Mucosa of gallbladder (tissue), 1 donor: ENCODE results near the gene NEAT1. TPM values are rescaled to one million over a fixed set of nuclear protein-coding genes. Genes with fewer than 3 reads are reported as not detected.

ENCODE experiments used
- DNase-seq: peaks from one replicate; pipeline ENCODE4 v3.0.0-alpha.2; 2020; ENCODE audit warnings: low spot score
- total RNA-seq: library from RNA; stranded (reverse); gene quantifications from one replicate; pipeline ENCODE4 v1.2.1, GENCODE V29; 2021
- donor health status: DM: no; HTN: no; CAD: no.

NEAT1 gene
- total RNA-seq, 1 donor from 2014 or later = 1,012 TPM

DNA sequence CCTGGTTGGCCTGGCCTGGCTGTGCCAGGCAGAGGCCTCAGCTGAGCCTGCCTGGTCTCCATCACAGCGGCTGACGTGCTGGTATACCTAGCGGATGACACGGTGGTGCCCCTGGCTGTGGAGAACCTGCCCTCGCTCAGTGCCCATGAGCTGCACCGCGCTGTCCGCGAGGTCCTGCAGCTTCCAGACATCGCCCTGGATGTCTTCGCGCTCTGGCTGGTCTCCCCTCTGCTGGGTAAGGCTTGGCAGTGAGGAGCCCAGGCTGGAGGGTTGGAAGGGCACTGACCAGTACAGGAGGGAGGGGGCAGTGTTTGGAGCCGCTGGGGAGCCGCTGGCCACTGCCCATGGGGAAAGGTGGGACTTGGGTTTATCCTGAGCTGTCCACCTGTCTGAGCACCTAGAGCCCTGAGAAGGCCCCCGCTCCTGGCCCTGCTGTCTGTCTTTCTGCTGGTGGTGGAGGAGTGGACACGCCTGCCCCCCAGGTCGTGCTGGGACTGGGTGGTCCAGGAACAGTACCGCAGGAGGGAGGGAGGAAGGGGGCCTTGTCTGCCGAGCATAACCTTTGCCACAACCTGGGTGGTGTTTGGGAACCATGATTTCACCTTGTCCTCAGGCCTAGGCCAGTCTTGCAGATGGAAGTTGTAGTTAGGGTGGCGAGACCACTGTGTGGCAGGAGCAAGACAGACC, 33.2 kb upstream of the NEAT1 start:
- no peak for DNase-seq

DNA sequence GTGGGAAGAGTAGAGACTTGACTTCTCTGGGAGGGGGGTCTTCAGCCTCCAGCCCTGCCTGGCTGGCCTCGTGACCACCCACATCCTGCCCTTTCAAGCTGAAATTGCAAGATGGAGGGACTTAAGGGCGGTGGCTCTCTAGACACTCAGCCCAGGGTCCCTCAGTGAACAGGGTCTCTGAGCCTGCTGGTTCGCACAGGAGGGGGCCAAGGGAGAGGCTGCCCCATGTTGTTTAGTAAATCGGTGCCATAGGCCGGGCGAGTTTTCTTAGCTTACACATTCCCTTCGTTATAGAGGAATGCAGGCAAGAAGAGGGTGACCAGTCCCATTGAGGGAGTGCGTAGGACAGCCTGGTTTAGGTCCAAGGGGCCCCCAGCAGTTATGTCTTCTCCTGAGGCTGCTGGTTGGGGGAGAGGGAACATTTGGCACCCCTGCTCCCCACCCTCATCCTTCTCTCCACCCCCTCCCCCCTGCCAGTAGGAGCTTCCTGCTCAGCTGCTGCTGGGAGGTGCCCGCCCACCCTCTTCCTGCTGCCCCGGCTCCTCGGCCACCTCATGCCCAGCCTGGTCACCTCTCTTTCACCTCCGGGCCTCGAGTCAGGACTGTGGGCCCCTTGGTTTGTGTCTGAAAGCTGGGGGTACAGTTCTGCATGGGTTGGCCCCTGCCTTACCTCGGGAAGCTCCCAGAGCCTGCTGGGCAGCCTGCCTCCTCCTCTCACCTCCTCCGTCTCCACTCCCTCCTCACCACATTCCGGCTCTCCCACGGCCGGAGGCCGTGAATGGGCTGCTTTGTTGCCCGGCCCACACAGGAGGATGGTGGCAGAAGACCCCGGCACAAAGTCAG, 32.3 kb upstream of the NEAT1 start:
- no peak for DNase-seq

DNA sequence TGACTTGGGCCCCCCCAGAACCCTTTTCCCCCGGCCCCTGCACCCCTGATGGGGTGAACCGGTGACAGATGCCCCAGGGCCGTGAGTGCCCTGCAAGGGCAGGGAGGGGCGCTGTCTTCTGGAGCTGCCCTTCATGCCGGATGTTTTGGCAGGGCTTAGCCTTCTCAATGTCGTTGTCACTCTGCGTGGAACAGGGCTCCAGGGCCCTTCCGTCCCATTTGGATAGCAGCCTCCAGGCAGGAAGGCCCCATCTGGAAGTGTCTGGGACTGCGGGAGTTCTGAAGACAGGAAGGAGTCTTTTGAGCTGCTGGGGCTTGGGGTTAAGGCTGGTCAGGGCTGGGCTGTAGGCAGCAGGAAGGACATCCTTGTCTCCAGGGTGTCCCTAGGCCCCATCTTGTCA, 31.6 kb upstream of the NEAT1 start:
- DNase-seq = no peak

DNA sequence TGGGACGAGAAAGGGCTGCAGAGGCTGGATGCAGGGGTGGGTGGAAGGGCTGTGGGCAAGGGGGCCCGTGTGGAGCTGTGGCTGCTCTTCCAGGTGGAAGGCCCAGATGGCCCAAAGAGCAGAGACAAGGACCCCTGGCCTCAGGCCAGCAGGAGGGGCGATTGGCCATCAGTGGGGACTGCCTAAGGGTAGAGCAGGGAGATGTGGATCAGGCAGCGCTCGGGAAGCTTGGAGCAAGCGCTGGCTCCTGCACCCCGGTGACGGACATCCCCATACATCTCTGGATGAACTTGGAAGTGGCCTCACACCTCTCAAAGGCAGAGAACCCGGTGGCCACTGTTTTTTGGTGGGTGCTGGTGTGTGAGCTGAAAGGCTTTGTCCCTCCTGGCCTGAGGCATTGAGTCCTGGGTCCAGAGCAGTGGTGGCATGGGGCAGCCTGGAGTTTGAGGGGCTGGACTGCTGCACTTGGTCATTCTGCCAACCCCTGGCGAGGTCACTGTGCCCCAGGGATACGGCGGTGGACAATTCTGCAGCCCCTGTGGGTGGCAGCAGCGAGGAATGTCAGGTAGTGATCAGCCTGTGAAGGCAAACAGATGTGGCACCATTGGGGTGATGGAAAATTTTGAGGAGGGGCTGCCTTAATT, 30.3 kb upstream of the NEAT1 start:
- no peak for DNase-seq

DNA sequence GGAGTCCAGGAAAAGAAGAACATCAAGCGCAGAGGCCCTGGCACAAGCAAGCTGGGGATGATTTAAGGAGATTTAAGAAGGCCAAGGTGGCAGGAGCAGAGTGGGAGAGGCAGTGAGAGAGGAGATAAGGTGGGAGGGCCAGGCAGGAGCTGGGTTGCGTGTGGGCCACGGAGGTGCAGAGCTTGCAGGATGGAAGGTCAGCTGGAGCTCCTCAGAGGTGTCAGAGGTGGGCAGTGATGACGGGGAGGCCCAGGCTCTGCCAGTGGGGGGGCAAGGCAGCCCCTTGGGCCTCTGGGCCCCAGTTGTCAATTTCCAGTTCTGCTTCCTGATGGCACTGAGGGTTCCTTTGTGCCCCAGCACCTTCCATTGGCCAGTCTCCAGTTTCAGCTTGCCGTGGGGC, 29.7 kb upstream of the NEAT1 start:
- no peak for DNase-seq

DNA sequence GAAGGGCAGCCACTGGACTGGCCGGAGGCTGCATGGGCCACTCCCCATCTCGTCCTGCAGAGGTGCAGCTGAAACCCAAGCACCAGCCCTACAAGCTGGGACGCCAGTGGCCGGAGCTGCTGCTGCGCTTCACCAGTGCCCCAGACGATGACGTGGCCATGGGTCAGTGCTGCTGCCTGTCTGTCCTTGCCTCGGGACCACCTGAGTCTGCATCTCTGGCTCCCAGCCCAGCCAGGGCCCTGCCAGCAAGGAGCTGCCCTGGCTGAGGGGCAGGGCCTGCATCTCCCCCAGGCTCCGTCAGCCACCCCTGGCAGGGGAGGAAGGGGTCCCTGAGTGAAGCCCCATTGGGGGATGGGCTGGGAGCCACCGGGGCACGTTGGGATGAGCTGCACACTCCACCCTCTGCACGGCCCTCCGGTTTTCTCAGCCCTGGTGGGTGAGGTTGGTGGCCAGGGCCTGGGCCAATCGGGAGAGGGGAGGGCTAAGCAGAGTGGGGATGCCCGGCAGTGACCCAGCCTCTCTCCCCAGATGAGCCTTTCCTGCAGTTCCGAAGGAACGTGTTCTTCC, 29.0 kb upstream of the NEAT1 start:
- DNase-seq = no peak

DNA sequence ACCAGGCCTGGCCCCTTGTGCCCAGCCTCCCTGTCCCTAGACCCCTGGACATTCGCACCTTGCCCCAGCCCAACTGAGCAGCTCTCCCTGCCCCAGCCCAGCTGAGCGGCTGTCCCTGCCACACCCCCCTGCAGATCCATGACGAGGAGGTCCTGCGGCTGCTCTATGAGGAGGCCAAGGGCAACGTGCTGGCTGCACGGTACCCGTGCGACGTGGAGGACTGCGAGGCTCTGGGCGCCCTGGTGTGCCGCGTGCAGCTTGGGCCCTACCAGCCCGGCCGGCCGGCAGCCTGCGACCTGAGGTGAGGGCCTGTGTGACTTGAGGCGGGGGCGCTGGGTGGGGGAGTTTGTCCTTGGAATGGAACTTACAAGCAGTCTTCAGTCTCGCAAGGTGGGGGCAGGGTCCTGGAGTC, 28.5 kb upstream of the NEAT1 start:
- DNase-seq = no peak

DNA sequence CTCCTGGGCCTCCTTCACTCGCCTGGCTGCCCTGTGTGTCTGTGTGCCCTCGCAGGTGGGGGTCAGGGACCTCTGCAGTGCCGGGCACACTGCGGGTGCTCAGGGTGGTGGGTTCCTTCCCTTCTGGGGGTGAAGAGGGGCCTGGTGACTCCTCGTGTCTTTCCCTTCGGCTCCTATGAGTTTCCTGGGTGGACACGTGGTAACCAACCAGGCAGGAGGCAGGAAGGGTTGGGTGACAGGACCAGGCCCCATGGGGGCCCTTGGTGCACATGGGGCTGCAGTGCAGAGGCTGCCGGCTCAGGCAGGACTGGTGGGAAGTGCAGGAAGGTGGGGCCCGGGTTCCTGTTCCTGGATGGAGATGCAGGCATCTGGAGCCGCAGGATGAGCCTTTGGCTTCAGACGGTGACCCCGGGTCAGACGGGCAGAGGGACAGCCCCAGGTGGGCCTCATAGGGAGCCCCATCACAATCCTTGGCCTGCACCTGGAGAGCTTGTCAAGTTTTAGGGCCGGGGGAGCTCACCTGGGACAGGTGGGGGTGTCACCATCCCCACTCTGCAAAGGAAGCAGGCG, 26.6 kb upstream of the NEAT1 start:
- no peak for DNase-seq

DNA sequence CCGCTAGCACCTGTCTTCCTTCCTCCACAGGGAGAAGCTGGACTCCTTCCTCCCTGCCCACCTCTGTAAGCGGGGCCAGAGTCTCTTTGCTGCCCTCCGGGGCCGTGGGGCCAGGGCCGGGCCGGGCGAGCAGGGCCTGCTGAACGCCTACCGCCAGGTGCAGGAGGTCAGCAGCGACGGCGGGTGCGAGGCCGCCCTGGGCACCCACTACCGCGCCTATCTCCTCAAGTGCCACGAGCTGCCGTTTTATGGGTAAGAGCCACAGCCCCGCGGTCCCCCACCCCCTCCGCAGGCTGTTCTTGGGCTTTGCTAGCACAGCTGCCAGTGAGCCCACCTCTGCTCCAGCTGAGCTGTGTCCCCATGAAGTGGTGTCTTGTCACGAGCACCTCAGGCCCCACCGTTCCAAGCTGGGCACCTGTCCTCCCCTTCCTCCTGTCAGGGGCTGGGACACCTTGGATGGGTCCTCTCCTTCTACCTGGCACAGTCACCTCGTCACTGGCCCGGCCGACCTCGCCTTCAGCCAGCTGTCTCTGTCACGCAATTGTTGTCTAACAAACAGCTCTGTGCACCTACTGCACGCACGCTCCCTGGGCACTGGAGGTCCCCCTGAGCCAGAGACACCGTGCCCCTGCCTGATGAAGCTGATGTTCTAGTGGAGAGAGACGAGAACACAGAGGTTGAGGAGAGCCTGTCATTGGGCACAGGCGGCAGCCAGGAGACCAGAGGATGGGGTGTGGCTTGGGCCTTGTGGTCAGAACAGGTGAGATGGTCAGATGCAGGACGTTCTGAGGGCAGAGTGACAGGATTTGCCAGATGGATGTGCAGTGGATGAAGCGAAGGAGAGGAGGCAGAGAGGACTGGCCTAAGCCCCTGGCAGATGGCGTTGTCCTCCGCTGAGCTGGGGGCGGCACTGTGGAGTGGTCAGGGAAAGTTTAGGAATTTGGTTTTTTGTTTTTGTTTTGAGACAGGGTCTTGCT, 25.5 kb upstream of the NEAT1 start:
- no peak for DNase-seq

DNA sequence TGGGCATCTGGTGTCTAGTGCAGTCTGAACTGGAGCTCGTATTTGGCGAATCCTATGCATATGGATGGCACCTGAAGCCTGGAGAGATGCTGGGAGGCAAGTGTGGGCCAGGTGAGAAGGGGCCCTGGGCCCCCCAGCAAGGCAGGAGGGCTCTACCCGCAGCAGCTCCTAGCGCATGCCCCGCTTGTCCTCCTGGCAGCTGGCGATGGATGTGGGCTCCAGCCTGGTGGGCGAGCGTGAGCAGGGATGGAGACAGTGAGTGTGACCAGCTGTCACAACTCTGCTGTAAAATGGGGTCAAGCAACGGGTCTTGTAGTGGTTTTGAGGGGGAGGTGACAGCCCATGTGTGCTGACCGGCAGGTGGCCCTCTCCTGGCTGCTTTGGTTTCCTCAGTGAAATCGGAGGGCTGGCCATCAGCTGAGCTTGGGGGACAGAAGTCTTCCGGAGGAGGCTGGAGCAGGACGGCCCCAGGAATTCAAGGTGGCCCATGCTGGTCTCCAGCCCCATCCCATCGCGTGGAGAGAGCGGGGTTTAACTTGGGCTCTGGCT, 24.2 kb upstream of the NEAT1 start:
- DNase-seq = no peak

DNA sequence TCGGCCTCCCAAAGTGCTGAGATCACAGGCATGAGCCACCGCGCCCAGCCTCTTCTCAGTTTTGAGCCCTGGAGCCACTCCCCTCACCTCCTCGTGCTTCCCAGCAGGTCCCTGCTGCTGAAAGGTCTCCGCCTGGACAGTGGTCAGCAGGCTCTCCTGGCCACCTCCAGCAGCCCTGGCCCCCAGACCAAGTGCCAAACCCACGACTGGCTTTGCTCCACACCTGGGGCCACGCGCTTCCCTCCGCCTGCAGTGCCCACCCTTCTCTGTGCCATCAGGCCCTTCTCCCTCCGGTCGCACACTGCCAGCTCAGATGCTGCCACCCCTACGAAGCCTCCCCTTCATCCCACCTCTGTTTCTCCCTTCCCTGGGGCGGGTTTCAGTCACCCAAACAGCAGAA, 23.3 kb upstream of the NEAT1 start:
- no peak for DNase-seq

DNA sequence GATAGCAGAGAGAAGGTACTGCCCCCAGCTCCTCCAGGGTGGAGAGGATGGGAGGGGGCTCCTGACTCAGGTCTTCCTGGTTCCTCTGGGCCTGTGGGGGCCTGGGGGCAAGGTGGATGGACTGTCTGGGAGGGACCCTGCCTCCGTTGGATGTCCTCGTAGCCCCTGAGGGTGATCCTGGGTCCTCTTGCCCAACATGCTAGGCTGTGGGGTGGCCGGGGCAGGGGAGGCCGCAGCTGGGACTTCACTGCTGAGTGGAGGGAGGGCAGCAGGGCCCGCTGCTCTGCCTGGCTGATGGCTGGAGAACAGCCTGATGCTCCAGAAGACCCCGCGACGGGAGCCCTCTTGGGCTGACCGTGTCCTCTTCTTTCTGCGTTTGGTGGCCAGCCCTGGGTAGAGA, 22.8 kb upstream of the NEAT1 start:
- no peak for DNase-seq

DNA sequence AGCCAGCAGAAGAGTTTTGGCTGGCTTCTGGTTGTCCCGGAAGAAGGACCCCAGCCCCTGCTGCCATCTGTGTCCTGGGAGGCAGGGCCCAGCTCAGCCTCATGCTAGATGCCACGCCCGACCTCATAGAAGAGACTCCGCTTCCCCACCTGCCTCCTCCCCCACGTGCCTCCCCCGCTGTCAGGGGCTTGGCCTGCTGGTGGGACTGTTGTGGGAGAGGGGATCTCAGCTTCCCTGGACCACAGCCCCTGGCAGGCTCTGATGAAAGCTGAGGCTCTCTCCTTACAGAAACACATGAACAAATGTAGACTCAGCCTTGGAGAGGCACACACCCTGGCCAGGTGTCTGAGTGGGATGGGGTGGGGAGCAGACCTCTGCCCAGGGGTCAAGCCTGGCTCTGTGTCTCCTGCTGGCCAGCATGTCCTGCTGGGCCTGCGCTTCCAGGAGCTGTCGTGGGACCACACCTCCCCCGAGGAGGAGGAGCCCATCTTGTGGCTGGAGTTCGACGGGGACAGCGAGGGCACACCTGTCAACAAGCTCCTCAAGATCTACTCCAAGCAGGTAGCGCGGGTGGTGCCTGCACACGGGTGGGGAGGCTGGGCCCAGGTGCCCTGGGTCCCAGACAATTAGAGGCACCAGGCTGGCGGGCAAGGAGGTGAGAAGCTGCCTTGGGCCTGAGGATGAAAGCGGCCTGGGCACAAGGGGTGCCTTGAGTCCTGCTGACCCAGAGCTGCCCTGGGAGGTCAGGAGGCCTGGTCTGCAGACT, 22.1 kb upstream of the NEAT1 start:
- no peak for DNase-seq

DNA sequence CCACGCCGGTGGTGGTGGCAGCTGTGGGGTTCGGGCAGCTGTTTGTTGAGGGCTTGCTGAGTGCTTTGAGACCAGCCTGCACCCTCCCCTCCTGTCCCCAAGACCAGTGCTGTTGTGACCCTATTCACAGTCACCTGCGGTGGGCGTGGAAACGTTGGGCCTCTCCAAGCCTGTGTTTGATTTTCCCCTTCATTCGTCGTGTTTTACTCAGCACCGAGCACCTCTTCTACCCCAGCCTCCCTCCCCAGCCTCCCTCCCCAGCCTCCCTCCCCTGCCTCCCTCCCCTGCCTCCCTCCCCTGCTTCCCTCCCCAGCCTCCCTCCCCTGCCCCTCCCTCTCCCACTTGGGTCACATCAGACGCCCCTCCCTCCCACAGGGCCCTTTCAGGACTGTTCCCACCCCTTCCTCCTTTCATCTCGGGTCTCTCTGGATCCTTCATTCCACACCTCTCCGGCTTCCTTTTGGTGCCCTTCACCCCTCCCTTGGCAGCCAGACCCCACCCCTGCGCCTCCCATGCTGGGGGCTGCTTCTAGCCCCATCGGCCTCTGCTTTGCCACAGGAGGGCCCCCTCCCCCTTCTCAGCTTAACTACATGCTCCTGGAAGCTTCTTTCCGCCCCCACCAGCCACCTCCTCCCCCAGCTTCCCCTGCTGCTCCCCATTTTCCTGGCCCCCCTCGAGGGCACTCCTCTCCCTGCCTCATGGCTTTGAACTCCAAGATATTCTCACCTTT, 21.4 kb upstream of the NEAT1 start:
- no peak for DNase-seq

DNA sequence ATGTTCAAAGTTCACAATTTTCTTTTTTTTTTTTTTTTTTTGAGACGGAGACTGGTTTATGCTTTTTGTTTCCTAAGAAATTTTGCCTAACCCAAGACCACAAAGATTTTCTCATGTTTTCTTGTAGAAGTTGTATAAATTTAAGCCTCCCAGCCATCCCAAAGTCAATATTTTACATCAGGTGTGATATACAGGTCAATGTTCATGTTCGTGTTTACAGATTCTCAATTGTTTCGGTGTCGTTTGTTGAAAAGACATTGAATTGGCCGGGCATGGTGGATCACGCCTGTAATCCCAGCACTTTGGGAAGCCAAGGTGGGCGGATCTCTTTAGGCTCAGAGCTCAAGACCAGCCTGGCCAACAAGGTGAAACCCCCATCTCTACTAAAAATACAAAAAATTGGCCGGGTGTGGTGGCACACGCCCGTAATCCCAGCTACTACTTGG, 20.8 kb upstream of the NEAT1 start:
- no peak for DNase-seq

DNA sequence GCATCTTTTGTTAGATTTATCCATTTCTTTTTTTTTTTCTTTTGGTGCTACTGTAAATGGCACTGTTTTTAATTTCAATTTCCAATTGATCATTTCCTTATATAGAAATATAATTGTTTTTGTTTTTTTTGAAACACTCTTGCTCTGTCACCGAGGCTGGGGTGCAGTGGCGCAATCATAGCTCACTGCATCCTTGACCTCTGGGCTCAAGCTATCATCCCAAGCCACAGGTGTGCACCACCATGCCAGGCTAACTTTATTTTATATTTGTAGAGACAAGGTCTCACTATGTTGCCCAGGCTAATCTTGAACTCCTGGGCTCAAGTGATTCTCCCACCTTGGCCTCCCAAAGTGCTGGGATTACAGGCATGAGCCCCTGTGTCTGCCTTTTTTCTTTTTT, 19.8 kb upstream of the NEAT1 start:
- DNase-seq = no peak

DNA sequence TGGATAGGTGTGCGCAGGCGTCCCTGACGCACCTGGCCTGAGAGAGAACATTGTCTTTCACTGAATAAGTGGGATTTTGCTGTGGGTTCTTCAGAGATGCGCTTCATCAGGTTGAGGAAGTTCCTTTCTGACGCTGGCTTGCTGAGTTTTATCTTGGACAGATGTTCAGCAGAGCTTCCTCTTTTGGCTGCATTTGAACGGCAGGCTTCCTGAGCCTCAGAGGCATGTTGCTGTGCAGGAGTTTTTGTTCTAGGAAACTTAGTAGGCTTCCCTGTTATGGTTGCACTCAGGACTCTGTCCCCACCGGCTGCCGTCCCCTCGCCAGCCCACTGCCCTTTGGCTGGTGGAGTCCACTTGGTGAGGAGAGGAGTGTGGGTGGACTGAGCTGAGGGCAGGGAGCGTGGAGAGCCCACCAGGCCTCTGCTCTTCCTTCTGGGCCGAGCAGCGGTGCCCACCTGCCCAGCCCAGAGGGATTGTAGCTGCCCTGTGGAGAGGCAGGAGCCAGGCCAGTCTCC, 18.9 kb upstream of the NEAT1 start:
- no peak for DNase-seq

DNA sequence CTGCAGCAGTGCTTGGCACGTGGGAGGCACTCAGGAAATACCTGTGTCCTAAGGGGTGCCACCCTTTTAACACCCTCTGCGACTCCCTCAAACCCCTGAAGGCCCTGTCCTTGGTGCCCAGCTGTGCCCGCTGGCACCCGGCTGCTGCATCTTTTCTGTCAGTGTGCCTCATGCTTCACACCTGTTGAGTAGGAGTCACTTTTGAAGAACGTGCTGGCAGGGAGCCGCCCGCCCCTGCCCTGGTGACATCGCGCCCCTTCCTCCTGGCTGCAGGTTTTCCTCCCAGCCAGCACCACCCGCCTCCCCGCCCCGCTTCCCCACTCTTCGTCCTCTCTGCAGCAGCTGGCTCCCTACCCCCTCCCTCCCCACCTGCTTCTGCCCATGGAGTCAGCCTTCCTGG, 18.4 kb upstream of the NEAT1 start:
- no peak for DNase-seq
